CD4-positive, alpha-beta T cell treated with Interleukin-1 beta for 1 hour (primary cell): ENCODE data around the gene BEAN1.
"Not testable (repeated sequence)": the region's sequence is repeated elsewhere in the genome, so short reads cannot be mapped to it uniquely, and the experiment has no call there.

ENCODE experiments used
- DNase-seq, 2 donors: peaks; one replicate each; pipeline ENCODE4 v3.0.0-alpha.2; 2020 to 2022

Gene BEAN1

GRCh38 chr16:66510711-66511601 is 83.9 kb downstream of the BEAN1 start:
- no peak for DNase-seq

GRCh38 chr16:66511602-66512271 is 84.6 kb downstream of the BEAN1 start:
- DNase-seq, result peak; percentile 14 to 16

- no peak for DNase-seq
Observed at GRCh38 chr16:66512272-66513110, 85.4 kb downstream of the BEAN1 start.

GRCh38 chr16:66513111-66513723 is 86.1 kb downstream of the BEAN1 start:
- no peak for DNase-seq

GRCh38 chr16:66514391-66514790 is 87.3 kb downstream of the BEAN1 start:
- not testable (repeated sequence) for DNase-seq

GRCh38 chr16:66514980-66515595 is 88.0 kb downstream of the BEAN1 start:
- not testable (repeated sequence) for DNase-seq

- peak; percentile 24 to 53 for DNase-seq
Observed at GRCh38 chr16:66515596-66516508, 88.8 kb downstream of the BEAN1 start.

GRCh38 chr16:66516509-66516807 is 89.4 kb downstream of the BEAN1 start:
- no peak for DNase-seq

GRCh38 chr16:66516808-66517585 is 89.9 kb downstream of the BEAN1 start:
- DNase-seq, result peak; percentile 84 to 94

- no peak for DNase-seq
Observed at GRCh38 chr16:66517586-66518263, 90.6 kb downstream of the BEAN1 start.

GRCh38 chr16:66519482-66520373 is 92.6 kb downstream of the BEAN1 start:
- DNase-seq, result no peak

- peak; percentile 14 to 63 for DNase-seq
Observed at GRCh38 chr16:66520406-66521170, 93.5 kb downstream of the BEAN1 start.

- no peak for DNase-seq
Observed at GRCh38 chr16:66521252-66521713, 94.2 kb downstream of the BEAN1 start.

GRCh38 chr16:66521951-66522771 is 95.1 kb downstream of the BEAN1 start:
- DNase-seq, result peak; percentile 78 to 80

GRCh38 chr16:66522816-66523590 is 95.9 kb downstream of the BEAN1 start:
- DNase-seq, result no peak

GRCh38 chr16:66523861-66524354 is 96.8 kb downstream of the BEAN1 start:
- peak; percentile 61 to 65 for DNase-seq
